K562 treated with DMSO at 1 percent for 24 hours (cell line): Measurements from ENCODE around the gene PAH. TPM values are rescaled to one million over a fixed set of nuclear protein-coding genes. Genes with fewer than 3 reads are reported as not detected.

Experiments
- total RNA-seq: library from RNA; unstranded; fragments of 300-600 nt; gene quantifications from 2 replicates; pipeline ENCODE4 v1.2.3, GENCODE V29; 2022; ENCODE audit warnings: low read depth; ENCODE audit not compliant: insufficient read depth

PAH gene
- not detected in 2 replicates for total RNA-seq

GRCh38 chr12:102917026-102917787 lies at the start of gene PAH:
Gene PAH (minus strand): TSS chr12:102917244. CDS start chr12:102917130, 114 bp downstream.

GRCh38 chr12:102957339-102958050 lies 40.5 kb upstream of the PAH start, which contains the start of gene ASCL1:
Gene ASCL1 (plus strand): TSS chr12:102957674. CDS start chr12:102958245, 571 bp downstream.

Other genes starting within 250 kb of the PAH start
- 0.74 and 1.5 TPM in 2 replicates for gene ASCL1, start 40.4 kb upstream of the PAH start, total RNA-seq